OCI-LY1 (cell line): ENCODE measurements around the gene IFNLR1.

Experiments
- CTCF ChIP-seq: fragments of 200-600 bp; sonication (generic), shearing (Covaris generic); IDR thresholded peaks from 2 replicates; pipeline ENCODE4 v1.5.1; 2017; ENCODE audit warnings: mild to moderate bottlenecking, antibody characterized with exemption, low read length, moderate library complexity, mixed read lengths
- EZH2 ChIP-seq: fragments of 200-600 bp; sonication (generic), shearing (Covaris generic); IDR thresholded peaks from 2 replicates; pipeline ENCODE4 v1.8.0; 2017; ENCODE audit warnings: borderline replicate concordance, mixed run types, mild to moderate bottlenecking, antibody characterized with exemption, low read length, moderate library complexity, mixed read lengths

- TF ChIP-seq CTCF (no peak), EZH2 (no peak)
These were observed 28.2 kb upstream of the IFNLR1 start for GRCh38 chr1:24215226-24215814.
